Right lobe of liver (tissue), 6 donors: ENCODE results near the gene FNDC3B. TPM values are rescaled to one million over a fixed set of nuclear protein-coding genes. Genes with fewer than 3 reads are reported as not detected.

Experiments
- ATAC-seq, 4 donors: fragments of 200-7000 bp; cut with Tn5 transposase; one replicate each; pipeline ENCODE4 v1.9.1; 2020; ENCODE audit warnings: mild to moderate bottlenecking in 4 of 4, moderate library complexity in 4 of 4
- DNase-seq, 3 donors: peaks; one replicate each; pipeline ENCODE4 v3.0.0-alpha.2; 2020
- H3K27ac ChIP-seq, 3 donors: fragments of 200-600 bp; one replicate each; pipeline ENCODE4 v1.8.0; 2022
- H3K27me3 ChIP-seq, 2 donors: fragments of 200-600 bp; one replicate each; pipeline ENCODE4 v1.8.0; 2022
- H3K36me3 ChIP-seq, 4 donors: fragments of 200-600 bp; sonication (generic) in 1 of 4; one replicate each; pipeline versions ENCODE4 v1.5.1 to v1.8.0; 2017 to 2022; ENCODE audit warnings: control low read depth in 1 of 4
- H3K4me1 ChIP-seq, 4 donors: fragments of 200-600 bp; sonication (generic) in 1 of 4; one replicate each; pipeline versions ENCODE4 v1.5.1 to v1.8.0; 2017 to 2022; ENCODE audit warnings: control low read depth in 1 of 4
- H3K4me3 ChIP-seq, 3 donors: fragments of 200-600 bp; one replicate each; pipeline ENCODE4 v1.8.0; 2022
- H3K9me3 ChIP-seq, 4 donors: fragments of 200-600 bp; sonication (generic) in 1 of 4; one replicate each; pipeline versions ENCODE4 v1.5.1 to v1.8.0; 2017 to 2022; ENCODE audit warnings: control low read depth in 1 of 4
- POLR2A ChIP-seq: fragments of 450-650 bp; IDR thresholded peaks from one replicate; pipeline ENCODE4 v1.6.1; 2017; ENCODE audit warnings: antibody characterized with exemption, mild to moderate bottlenecking
- WGBS: methylation state at CpG from one replicate; pipeline ENCODE4 v1.1.6; 2018; ENCODE audit warnings: low coverage, low lambda C conversion rate; ENCODE audit not compliant: insufficient coverage; ENCODE audit errors: missing lambda C conversion rate; 5-methylcytosine and 5-hydroxymethylcytosine counted together
- intact Hi-C, 2 donors: fragments of 100-400 bp; cut with DNase I; formaldehyde crosslinking; loops; one replicate each; pipeline versions ENCODE4 v1.11.2 to v1.14.1; 2022
- total RNA-seq, 6 experiments: library from RNA; depleted of rRNA in 2 of 6; stranded (reverse); fragments of >200 nt in 2 of 6; fragmentation: NEBNext Ultra II Directional in 3 of 6; extraction: Animal tissue kit (Norgen Biotek cat#: 25700) in 3 of 6; gene quantifications; one replicate each; pipeline versions ENCODE4 v1.1.0 to v1.2.4, GENCODE V29; 2016 to 2023
- TF ChIP-seq, protein P1 (sequence below), 4 donors: fragments of 200-600 bp in 3 of 4; fragments of 450-650 bp in 1 of 4; IDR thresholded peaks; one replicate each; pipeline versions ENCODE4 v1.5.1 to v1.8.0; 2016 to 2022; ENCODE audit warnings: antibody characterized with exemption in 4 of 4, mild to moderate bottlenecking in 2 of 4
- donor health status: DM: no; HTN: yes; CAD: no.
- donor health status: DM: no; HTN: no; CAD: no.
- donor health status: DM: no; HTN: no; CAD: no.
- donor health status: DM: no; HTN: yes; CAD: no.
- donor health status: DM: no; HTN: yes; CAD: no.

The FNDC3B gene
- total RNA-seq, 6 experiments from 2014 or later: 40.2 to 184 (median 63.5) TPM

DNA sequence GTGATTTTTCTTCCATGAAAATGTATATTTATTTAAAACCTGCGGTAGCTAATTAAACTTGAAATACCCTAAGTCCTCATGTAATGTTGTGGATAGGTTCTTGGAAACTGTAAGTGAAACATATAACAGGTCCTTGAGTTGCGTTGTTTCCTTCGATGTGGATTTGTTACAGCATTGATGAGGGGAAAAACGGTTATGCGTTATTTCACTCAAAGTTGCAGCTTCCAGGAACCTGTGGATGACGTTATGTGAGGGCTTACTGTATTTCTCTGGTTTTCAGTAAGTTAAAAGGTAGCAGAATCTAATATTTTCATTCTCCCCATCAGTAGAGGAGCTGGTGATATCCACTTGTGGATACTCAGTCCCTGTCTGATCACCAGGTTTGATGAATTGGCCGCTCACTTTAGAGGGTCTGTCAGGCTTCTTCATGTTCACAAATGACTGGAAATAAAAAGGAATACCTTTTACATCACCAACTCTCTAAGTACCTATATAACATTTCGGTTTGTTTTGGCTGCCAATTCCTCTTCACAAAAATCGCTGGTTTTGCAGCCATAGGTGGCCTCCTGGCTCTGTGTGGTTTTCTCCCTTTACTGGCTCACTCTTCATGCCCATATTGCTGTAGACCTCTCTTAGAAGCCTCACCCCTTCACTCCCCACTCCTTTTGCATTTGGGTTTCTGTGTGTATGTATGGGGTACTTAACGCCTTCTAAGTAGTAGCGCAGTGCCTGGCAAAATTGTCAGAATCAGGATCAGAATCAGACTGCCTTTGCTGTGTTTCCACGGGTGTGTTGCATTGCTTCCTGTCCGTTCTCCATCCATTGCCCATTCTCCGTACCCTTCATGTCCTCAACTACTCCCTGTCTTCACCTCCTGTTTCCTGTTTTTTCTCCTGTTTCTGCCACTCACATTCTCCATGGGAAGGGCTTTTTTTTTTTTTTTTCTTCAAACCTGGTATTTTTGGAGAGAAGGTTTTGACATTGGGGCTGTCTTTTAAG is 112.6 kb downstream of the FNDC3B start:
- WGBS: 79% methylated on average over 14 of the region's 14 CpGs
- Histone ChIP-seq H3K4me1 (peaks cover 0 to 54% (median 17%) of the 10 kb centered on the region in 4 donors), H3K9me3 (no peaks in the 10 kb centered on the region), H3K36me3 (no peaks in the 10 kb centered on the region), H3K27ac (peak overlapping the region; percentile 34 to 73 (median 71)), H3K27me3 (no peaks in the 10 kb centered on the region), H3K4me3 (no peak overlapping the region)
- intact Hi-C loops: no loop called here
- ATAC-seq (no peak), DNase-seq (no peak)
- TF ChIP-seq POLR2A: no peak
- TF ChIP-seq, protein P1, sequence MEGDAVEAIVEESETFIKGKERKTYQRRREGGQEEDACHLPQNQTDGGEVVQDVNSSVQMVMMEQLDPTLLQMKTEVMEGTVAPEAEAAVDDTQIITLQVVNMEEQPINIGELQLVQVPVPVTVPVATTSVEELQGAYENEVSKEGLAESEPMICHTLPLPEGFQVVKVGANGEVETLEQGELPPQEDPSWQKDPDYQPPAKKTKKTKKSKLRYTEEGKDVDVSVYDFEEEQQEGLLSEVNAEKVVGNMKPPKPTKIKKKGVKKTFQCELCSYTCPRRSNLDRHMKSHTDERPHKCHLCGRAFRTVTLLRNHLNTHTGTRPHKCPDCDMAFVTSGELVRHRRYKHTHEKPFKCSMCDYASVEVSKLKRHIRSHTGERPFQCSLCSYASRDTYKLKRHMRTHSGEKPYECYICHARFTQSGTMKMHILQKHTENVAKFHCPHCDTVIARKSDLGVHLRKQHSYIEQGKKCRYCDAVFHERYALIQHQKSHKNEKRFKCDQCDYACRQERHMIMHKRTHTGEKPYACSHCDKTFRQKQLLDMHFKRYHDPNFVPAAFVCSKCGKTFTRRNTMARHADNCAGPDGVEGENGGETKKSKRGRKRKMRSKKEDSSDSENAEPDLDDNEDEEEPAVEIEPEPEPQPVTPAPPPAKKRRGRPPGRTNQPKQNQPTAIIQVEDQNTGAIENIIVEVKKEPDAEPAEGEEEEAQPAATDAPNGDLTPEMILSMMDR (IDR thresholded peaks at IDR 0.05): no peak

GRCh38 chr3:172152874-172153273 is 113.5 kb downstream of the FNDC3B start:
- ATAC-seq (peak in 1 of 4 donors; percentile 2), DNase-seq (peak in 1 of 3 donors; percentile 18)
- H3K4me3 ChIP-seq: no peak overlapping the region
- H3K4me1 ChIP-seq: peaks cover 0 to 60% (median 17%) of the 10 kb centered on the region in 4 donors
- H3K27me3 ChIP-seq: no peaks in the 10 kb centered on the region
- 48% methylated on average over 7 of the region's 7 CpGs for WGBS
- H3K9me3 ChIP-seq: no peaks in the 10 kb centered on the region
- no peaks in the 10 kb centered on the region for H3K36me3 ChIP-seq
- TF ChIP-seq POLR2A: no peak
- TF ChIP-seq, protein P1 (IDR thresholded peaks at IDR 0.05): no peak
- H3K27ac ChIP-seq: peak overlapping the region; percentile 34 to 73 (median 71)
- intact Hi-C loops: no loop called here

DNA sequence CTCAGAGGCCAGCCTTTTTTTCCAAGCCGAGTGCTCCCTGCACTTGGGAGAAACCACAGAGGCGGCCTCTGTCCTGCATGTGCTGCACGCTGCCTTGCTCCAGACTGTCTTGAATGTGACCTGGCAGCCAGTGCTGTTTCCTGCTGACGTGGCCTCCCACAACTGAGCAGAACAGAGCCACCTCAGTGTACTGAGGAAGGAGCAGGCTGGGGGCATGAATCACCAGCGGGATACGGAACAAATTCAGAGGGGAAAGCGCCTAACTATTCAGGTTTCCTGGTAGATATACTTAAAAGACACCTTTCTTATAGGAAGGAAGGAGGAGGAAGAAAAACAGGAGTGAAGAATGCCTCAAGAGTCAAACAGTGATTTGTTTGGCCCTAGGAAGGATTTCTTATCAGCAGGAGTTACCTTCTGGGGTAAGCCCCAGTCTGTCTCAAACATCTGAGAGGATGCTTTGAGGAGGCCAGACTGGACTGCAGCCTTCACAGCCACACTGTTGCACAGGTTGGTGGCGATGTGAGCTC is 114.0 kb downstream of the FNDC3B start:
- Histone ChIP-seq H3K27ac (peak overlapping the region; percentile 34 to 73 (median 71)), H3K4me3 (no peak overlapping the region), H3K9me3 (no peaks in the 10 kb centered on the region), H3K36me3 (no peaks in the 10 kb centered on the region), H3K27me3 (no peaks in the 10 kb centered on the region), H3K4me1 (peaks cover 0 to 56% (median 19%) of the 10 kb centered on the region in 4 donors)
- TF ChIP-seq, protein P1 (IDR thresholded peaks at IDR 0.05): no peak
- TF ChIP-seq POLR2A: no peak
- 44% methylated on average over 5 of the region's 8 CpGs for WGBS
- ATAC-seq (peak; percentile 75 to 94 (median 78)), DNase-seq (peak; percentile 77 to 85 (median 85))
- intact Hi-C loops: no loop called here

GRCh38 chr3:172154768-172155664 is 115.6 kb downstream of the FNDC3B start:
- ATAC-seq (peak in 3 of 4 donors; percentile 29 to 55 (median 47)), DNase-seq (peak in 1 of 3 donors; percentile 13)
- H3K27ac ChIP-seq: peak overlapping the region; percentile 22 to 75 (median 73)
- no peak for TF ChIP-seq POLR2A
- TF ChIP-seq, protein P1 (IDR thresholded peaks at IDR 0.05): no peak
- no peak overlapping the region for H3K4me3 ChIP-seq
- intact Hi-C loops: no loop called here
- peaks cover 0 to 64% (median 27%) of the 10 kb centered on the region in 4 donors for H3K4me1 ChIP-seq
- no peaks in the 10 kb centered on the region for H3K27me3 ChIP-seq
- WGBS: 65% methylated on average over 6 of the region's 6 CpGs
- no peaks in the 10 kb centered on the region for H3K9me3 ChIP-seq
- no peaks in the 10 kb centered on the region for H3K36me3 ChIP-seq
